Erythroblast (primary cell): ENCODE results near the gene EDAR.

Experiments
- GATA1 ChIP-seq: IDR thresholded peaks from 2 replicates; pipeline ENCODE4 v1.6.1; 2011; ENCODE audit warnings: low read depth, mild to moderate bottlenecking, control low read depth, low read length, moderate library complexity
- POLR2A ChIP-seq: IDR thresholded peaks from 2 replicates; pipeline ENCODE4 v1.6.1; 2011; ENCODE audit warnings: mild to moderate bottlenecking, low read length

GRCh38 chr2:108912629-108912902 is 76.5 kb downstream of the EDAR start:
- no peak for TF ChIP-seq POLR2A
- no peak for TF ChIP-seq GATA1
